Measurements from ENCODE around the gene COX8A.
A peak's percentile ranks its signal among the peaks of the same experiment; 100 is the strongest.
"Not testable (repeated sequence)": the region's sequence is repeated elsewhere in the genome, so short reads cannot be mapped to it uniquely, and the experiment has no call there.

The COX8A gene

GRCh38 chr11:63969461-63969860 is 5.0 kb upstream of the COX8A start:
- no peak for DNase-seq (ENCODE audit: low read depth)

GRCh38 chr11:63970902-63971301 is 3.5 kb upstream of the COX8A start:
- no peak for DNase-seq (ENCODE audit: low read depth)

- DNase-seq (ENCODE audit: low read depth) = not testable (repeated sequence)
Observed at GRCh38 chr11:63973912-63974258, 535 bp upstream of the COX8A start.

DNA sequence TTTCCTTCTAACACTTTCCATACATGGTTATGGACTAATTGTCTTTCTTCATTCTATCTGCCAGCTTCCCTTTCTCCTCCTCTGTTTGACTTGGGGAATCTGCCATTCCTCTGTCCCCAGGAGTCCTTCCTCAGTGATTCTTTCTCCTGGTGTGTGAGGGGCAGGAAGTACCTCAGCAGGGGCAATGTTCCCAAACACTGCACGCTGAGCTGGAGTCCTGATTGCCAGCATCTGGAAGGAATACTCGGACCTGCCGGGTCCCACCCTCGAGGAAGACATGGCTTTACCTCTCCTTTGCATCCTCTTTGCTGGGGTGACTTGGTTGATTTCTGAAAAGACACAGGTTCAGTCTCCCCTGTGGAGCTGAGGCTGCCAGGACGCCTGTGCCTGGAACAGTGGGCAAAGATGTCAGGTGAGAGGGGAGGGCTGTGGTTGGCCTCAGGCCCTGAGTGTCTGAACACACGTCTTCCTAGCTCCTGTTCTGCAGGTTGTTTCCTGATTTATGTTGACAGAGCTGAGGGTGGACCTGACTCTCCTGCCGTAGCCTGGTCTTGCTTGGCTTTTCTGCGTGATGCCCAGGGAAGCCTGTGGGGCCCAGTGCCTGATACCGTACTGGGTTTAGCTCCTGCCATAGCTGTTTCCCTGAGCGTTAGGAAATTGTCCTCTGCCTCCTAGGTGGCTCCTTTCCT is 4.3 kb downstream of the COX8A start:
- DNase-seq (ENCODE audit: low read depth) = no peak

- DNase-seq (ENCODE audit: low read depth) = no peak
Observed at GRCh38 chr11:63979426-63979825, 5.0 kb downstream of the COX8A start.

- DNase-seq (ENCODE audit: low read depth) = peak; percentile 51
Observed at GRCh38 chr11:63985812-63986155, 11.4 kb downstream of the COX8A start.

DNA sequence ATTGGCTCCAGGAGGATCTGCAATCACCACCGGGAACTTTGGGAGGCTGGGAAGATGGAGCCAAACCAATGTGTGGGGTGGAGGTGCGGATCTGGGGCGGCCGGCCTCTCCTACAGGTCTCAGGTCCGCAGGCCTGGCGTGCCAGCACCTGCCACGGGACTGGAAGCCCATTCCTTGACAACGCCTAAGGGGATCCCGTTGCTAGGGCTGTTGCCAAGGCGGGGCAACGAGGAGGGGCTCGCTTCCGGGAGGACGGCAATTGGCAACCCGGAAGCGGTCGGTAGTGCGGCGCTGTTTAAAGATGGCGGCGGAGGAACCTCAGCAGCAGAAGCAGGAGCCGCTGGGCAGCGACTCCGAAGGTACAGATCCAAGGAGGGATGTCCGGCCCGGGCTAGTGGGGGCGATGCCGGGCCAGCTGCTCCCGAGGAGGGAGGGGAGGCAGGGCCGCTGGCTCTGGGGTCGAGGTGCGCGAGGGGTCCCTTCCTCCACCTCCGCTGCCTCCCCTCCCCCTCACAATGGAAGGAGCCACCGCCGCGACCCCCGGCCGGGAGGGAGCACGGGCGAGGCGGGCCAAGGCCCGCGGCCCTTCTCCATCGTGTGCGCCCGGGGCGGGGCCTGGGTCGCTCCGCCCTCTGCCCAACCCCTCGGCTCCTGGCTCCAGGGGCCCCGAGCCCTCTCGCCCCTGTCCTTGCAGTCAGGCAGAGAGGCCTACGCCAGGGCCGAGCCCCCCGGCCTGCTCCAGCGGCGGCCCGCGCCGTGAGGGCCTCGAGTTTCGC is 11.9 kb downstream of the COX8A start, which contains the start of gene OTUB1:
TSS of gene OTUB1 (plus strand) at position 283 of the 776 bp plus-strand sequence. CDS start at position 302, 19 bp downstream.
- peak; percentile 82 for DNase-seq (ENCODE audit: low read depth)

- no peak for DNase-seq (ENCODE audit: low read depth)
Observed at GRCh38 chr11:63986932-63987513, 12.6 kb downstream of the COX8A start.

DNA sequence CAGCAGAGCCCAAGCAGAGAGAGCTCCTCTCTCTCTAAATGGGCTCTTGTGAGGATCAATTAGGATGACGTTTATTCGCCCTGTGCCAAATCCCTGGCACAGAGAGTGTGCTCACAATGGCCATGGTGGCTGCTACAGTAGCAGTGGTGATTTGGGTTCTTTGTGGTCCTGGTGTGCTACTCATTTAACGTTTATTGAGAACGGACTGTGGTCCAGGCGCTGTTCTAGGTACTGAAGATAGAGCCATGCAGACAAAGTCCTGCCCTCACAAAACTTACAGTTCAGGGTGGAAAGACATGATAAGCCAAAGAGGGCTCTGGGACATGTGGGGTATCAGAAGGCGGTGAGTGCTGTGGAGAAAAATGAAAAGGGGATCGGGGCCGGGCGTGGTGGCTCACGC is 17.1 kb downstream of the COX8A start:
- DNase-seq (ENCODE audit: low read depth) = no peak

- no peak for DNase-seq (ENCODE audit: low read depth)
Observed at GRCh38 chr11:63993100-63993499, 18.7 kb downstream of the COX8A start.

DNA sequence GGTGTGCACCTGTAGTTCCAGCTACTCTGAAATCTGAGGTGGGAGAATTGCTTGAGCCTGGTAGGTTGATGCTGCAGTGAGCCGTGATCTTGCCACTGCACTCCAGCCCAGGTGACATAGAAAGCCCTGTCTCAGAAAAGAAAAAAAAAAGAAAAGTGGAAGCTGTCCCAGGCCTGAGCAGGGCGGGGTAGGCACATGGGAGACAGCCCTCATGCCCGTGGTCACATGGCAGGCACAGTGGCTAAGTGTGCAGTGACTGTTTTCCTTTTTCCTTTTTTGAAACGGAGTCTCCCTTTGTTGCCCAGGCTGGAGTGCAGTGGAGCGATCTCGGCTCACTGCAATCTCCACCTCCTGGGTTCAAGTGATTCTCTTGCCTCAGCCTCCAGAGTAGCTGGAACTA is 19.6 kb downstream of the COX8A start:
- no peak for DNase-seq (ENCODE audit: low read depth)

- no peak for DNase-seq (ENCODE audit: low read depth)
Observed at GRCh38 chr11:63996512-63996911, 22.1 kb downstream of the COX8A start.

DNA sequence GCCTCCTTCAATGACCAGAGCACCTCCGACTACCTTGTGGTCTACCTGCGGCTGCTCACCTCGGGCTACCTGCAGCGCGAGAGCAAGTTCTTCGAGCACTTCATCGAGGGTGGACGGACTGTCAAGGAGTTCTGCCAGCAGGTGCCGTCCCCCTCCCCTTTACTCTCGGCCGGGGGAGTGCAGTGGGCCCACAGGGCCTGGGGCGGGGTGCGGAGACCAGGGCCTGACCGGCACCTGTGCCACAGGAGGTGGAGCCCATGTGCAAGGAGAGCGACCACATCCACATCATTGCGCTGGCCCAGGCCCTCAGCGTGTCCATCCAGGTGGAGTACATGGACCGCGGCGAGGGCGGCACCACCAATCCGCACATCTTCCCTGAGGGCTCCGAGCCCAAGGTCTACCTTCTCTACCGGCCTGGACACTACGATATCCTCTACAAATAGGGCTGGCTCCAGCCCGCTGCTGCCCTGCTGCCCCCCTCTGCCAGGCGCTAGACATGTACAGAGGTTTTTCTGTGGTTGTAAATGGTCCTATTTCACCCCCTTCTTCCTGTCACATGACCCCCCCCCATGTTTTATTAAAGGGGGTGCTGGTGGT is 22.8 kb downstream of the COX8A start:
- DNase-seq (ENCODE audit: low read depth) = no peak

DNA sequence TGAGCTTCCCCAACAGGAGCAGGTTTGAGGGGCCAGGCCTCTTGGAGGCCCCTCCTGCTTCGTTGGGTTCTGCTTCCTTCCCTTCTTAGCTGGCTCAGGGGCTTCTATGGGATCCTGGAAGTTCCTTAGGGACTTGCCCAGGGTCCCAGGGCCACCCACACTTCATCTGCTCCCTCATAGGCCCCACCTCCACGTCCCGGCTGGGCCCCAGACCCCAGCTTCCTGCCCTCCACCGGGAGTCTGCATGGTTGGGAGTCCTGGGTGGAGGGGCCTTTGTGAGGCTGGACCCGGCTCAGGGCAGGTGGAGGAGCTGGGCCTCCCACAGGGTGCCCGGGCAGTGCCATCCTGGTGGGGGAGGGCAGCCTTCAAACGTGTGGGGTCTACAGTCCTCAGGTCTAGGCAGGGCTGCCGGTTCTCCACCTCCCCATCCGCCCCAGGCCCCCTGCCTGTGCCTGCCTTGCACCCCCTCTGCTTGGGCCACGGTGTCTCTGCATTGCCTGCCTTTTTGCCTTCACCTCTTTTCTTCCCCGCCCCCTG is 23.4 kb downstream of the COX8A start:
- DNase-seq (ENCODE audit: low read depth) = no peak

DNA sequence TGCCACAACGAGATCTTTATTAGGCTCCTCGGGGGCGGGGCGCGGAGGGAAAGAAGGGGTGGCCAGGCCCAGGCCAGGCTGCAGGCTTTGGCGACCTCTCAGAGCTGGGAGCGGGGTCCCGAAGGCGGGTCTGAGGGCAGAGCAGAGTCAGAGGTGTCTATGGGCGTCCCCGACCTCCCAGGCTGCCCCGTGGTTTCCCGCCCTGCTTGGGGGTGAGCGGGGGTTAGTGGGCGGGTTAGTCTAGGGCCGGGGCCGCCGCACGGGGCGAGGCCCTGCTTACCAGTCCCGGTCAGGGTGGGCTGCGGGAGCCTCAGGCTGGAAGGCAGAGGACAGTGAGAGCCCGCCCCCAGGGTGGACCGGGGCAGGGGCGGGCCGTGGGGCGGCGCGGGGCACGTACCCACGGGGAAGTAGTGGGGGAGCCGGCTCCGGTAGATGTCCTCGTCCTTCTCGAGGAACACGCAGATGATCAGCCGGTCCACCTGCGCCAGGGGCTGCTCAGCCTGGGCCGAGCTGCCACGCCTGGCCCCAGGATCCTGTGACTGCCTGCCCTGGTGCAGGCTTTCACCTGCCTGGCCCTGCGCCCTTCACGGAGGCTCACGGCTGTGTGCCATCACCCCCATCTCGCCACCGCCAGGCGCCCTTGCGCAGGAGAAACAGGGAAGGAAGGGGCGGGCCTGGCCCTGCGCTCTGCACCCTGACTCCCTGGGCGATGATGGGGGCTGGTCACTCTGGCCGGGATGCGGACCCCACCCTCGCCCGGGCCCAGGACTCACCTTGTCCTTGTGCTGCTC is 24.3 kb downstream of the COX8A start:
- DNase-seq (ENCODE audit: low read depth) = no peak

DNA sequence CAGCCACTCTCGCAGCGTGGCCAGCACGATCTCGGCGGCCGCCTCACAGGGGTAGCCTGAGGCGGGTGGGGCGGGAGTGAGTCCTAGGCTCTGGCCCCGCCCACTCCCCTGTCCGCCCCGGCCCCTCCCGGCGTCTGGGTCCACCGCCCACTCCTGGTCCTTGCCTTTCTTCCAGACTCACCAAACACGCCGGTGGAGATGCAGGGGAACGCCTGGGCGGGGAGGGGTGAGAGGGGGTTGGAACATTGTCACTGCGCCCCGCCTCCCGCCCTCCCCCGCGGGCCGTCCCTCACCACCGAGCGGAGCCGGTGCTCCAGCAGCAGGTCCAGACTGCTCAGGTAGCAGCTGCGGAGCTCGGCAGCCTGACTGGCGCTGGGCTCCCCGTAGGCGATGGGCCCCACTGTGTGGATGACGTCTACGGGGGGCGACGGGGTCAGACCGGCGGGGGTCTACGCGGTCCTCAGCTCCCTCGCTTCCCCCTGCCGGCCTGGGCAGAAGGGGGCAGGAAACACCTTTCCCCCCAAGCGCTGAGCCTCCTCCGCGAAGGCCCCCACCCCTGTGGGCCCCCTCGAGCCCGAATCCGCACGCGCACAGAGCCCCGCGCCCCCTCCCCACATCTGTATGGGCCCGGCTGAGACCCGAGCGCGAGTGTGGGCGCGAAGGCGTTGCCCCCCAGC is 25.1 kb downstream of the COX8A start:
- DNase-seq (ENCODE audit: low read depth) = peak; percentile 54

- peak; percentile 66 for DNase-seq (ENCODE audit: low read depth)
Observed at GRCh38 chr11:64000026-64000739, 25.8 kb downstream of the COX8A start.

- DNase-seq (ENCODE audit: low read depth) = no peak
Observed at GRCh38 chr11:64000740-64001483, 26.5 kb downstream of the COX8A start.

- DNase-seq (ENCODE audit: low read depth) = no peak
Observed at GRCh38 chr11:64001484-64002420, 27.3 kb downstream of the COX8A start.
